GM23248 (cell line): ENCODE data around the gene NUP214. TPM values are rescaled to one million over a fixed set of nuclear protein-coding genes. Genes with fewer than 3 reads are reported as not detected.
"Not testable (repeated sequence)": the region's sequence is repeated elsewhere in the genome, so short reads cannot be mapped to it uniquely, and the experiment has no call there.

ENCODE experiments used
- DNase-seq: peaks from one replicate; pipeline ENCODE4 v3.0.0-alpha.2; 2015
- H2AFZ ChIP-seq: fragments of 200-600 bp; sonication (generic); 2 replicates; pipeline ENCODE4 v1.6.1; 2016; ENCODE audit warnings: antibody characterized with exemption
- H3F3A ChIP-seq: fragments of 200-600 bp; sonication (generic); 2 replicates; pipeline ENCODE4 v1.6.1; 2016; ENCODE audit warnings: mild to moderate bottlenecking, antibody characterized with exemption, mixed run types; ENCODE audit not compliant: insufficient read depth
- H3K27ac ChIP-seq: fragments of 200-600 bp; sonication (generic); 2 replicates; pipeline ENCODE4 v1.5.1; 2016; ENCODE audit warnings: mild to moderate bottlenecking
- H3K27me3 ChIP-seq: fragments of 200-600 bp; sonication (generic); replicated peaks from 2 replicates; pipeline ENCODE4 v1.6.1; 2016; ENCODE audit warnings: mild to moderate bottlenecking; ENCODE audit not compliant: insufficient read depth
- H3K36me3 ChIP-seq: fragments of 200-600 bp; sonication (generic); 2 replicates; pipeline ENCODE4 v1.6.1; 2016; ENCODE audit warnings: low read depth, mild to moderate bottlenecking
- H3K4me1 ChIP-seq: fragments of 200-600 bp; sonication (generic); 2 replicates; pipeline ENCODE4 v1.6.1; 2016; ENCODE audit warnings: mild to moderate bottlenecking; ENCODE audit not compliant: insufficient read depth
- H3K4me2 ChIP-seq: fragments of 200-600 bp; sonication (generic); one replicate; pipeline ENCODE4 v1.6.1; 2016; ENCODE audit warnings: mild to moderate bottlenecking; ENCODE audit not compliant: unreplicated experiment
- H3K4me3 ChIP-seq: fragments of 200-600 bp; sonication (generic); 2 replicates; pipeline ENCODE4 v1.5.1; 2016; ENCODE audit warnings: mild to moderate bottlenecking
- H3K79me2 ChIP-seq: fragments of 200-600 bp; sonication (generic); 2 replicates; pipeline ENCODE4 v1.6.1; 2016; ENCODE audit warnings: mild to moderate bottlenecking; ENCODE audit not compliant: insufficient read depth
- H3K9ac ChIP-seq: fragments of 200-600 bp; sonication (generic); 2 replicates; pipeline ENCODE4 v1.6.1; 2016; ENCODE audit warnings: mild to moderate bottlenecking
- H3K9me2 ChIP-seq: fragments of 200-600 bp; sonication (generic); 2 replicates; pipeline ENCODE4 v1.6.1; 2016; ENCODE audit warnings: mixed run types, mild to moderate bottlenecking, moderate library complexity; ENCODE audit not compliant: insufficient read depth
- H3K9me3 ChIP-seq: fragments of 200-600 bp; sonication (generic); one replicate; pipeline ENCODE4 v1.6.1; 2017; ENCODE audit warnings: low read depth
- H4K20me1 ChIP-seq: fragments of 200-600 bp; sonication (generic); 2 replicates; pipeline ENCODE4 v1.6.0; 2016; ENCODE audit not compliant: insufficient read depth
- EZH2 ChIP-seq: fragments of 200-600 bp; sonication (generic); IDR thresholded peaks from 2 replicates; pipeline ENCODE4 v1.6.1; 2018; ENCODE audit warnings: antibody characterized with exemption, mild to moderate bottlenecking; ENCODE audit not compliant: insufficient read depth, poor library complexity, severe bottlenecking
- EZH2phosphoT487 ChIP-seq: fragments of 200-600 bp; sonication (generic); IDR thresholded peaks from 2 replicates; pipeline ENCODE4 v1.6.1; 2018; ENCODE audit warnings: antibody characterized with exemption, moderate library complexity, mild to moderate bottlenecking, low read depth; ENCODE audit not compliant: insufficient read depth
- WGBS, 2 experiments: methylation state at CpG; one replicate each; pipeline ENCODE4 v1.1.6; 2015 to 2017; ENCODE audit warnings: low lambda C conversion rate in 2 of 2, low coverage in 1 of 2; ENCODE audit errors: missing lambda C conversion rate in 2 of 2; 5-methylcytosine and 5-hydroxymethylcytosine counted together
- in situ Hi-C: fragments of 300-500 bp; cut with MboI; formaldehyde crosslinking; loops from 2 replicates; pipeline ENCODE4 v1.15.0; 2020
- polyA plus RNA-seq: library from polyadenylated mRNA; unstranded; fragments of >200 nt; fragmentation: Nextera tagmentation; extraction: Ambion mirVana; gene quantifications from 2 replicates; pipeline ENCODE4 v1.2.1, GENCODE V29; 2016
- total RNA-seq: library from RNA; depleted of rRNA; stranded (reverse); fragments of >200 nt; shearing (Covaris generic); gene quantifications from 2 replicates; pipeline ENCODE4 v1.2.3, GENCODE V29; 2014

Gene NUP214
- total and polyA plus RNA-seq, 2 experiments from 2014 or later, result 13.1 to 14.3 TPM

GRCh38 chr9:131186622-131187021 is 61.2 kb downstream of the NUP214 start:
- Histone ChIP-seq H3K4me1 (peaks cover 2% of the 10 kb centered on the region; the same call in 1 of the 2 replicates), H3K9me3 (no peaks in the 10 kb centered on the region), H3K9ac (no peak overlapping the region), H3K36me3 (peaks cover 59% of the 10 kb centered on the region), H3K27ac (no peak overlapping the region), H3K4me3 (no peak overlapping the region), H3K9me2 (no peaks in the 10 kb centered on the region), H4K20me1 (no peaks in the 10 kb centered on the region), H3F3A (peaks cover 4% of the 10 kb centered on the region), H3K27me3 (no peaks in the 10 kb centered on the region), H3K4me2 (no peak overlapping the region), H2AFZ (no peak overlapping the region), H3K79me2 (peaks cover 28% of the 10 kb centered on the region)
- WGBS, 2 experiments, result 77 to 82% methylated on average over 4 of the region's 4 CpGs
- in situ Hi-C loops, result no loop called here
- TF ChIP-seq EZH2, result no peak
- no peak for TF ChIP-seq EZH2phosphoT487
- no peak for DNase-seq

GRCh38 chr9:131187957-131188356 is 62.6 kb downstream of the NUP214 start:
- no peaks in the 10 kb centered on the region for H3K4me1 ChIP-seq
- H3K9me2 ChIP-seq, result no peaks in the 10 kb centered on the region
- H3K4me3 ChIP-seq, result no peak overlapping the region
- no peak overlapping the region for H3K4me2 ChIP-seq
- TF ChIP-seq EZH2phosphoT487, result no peak
- no peak for TF ChIP-seq EZH2
- no peaks in the 10 kb centered on the region for H3K9me3 ChIP-seq
- H3K27ac ChIP-seq, result no peak overlapping the region
- H3K9ac ChIP-seq, result no peak overlapping the region
- no peaks in the 10 kb centered on the region for H4K20me1 ChIP-seq
- in situ Hi-C loops, result no loop called here
- H3K27me3 ChIP-seq, result no peaks in the 10 kb centered on the region
- H3K79me2 ChIP-seq, result 0 out of 2 replicates have a peak, but pooled peaks cover 15% of the 10 kb centered on the region
- no peaks in the 10 kb centered on the region for H3F3A ChIP-seq
- DNase-seq, result no peak
- H2AFZ ChIP-seq, result no peak overlapping the region
- 96 to 99% methylated on average over 4 of the region's 4 CpGs for WGBS, 2 experiments
- H3K36me3 ChIP-seq, result peaks cover 58% of the 10 kb centered on the region

GRCh38 chr9:131188976-131189375 is 63.6 kb downstream of the NUP214 start:
- Histone ChIP-seq H3K27me3 (no peaks in the 10 kb centered on the region), H3K9me3 (no peaks in the 10 kb centered on the region), H3F3A (no peaks in the 10 kb centered on the region), H3K27ac (no peak overlapping the region), H3K4me1 (no peaks in the 10 kb centered on the region), H3K4me2 (no peak overlapping the region), H3K79me2 (0 out of 2 replicates have a peak, but pooled peaks cover 14% of the 10 kb centered on the region), H3K4me3 (no peak overlapping the region), H2AFZ (no peak overlapping the region), H3K9me2 (no peaks in the 10 kb centered on the region), H3K36me3 (peaks cover 53% of the 10 kb centered on the region), H3K9ac (no peak overlapping the region), H4K20me1 (no peaks in the 10 kb centered on the region)
- 77 to 85% methylated on average over 3 of the region's 3 CpGs for WGBS, 2 experiments
- no peak for TF ChIP-seq EZH2
- no peak for TF ChIP-seq EZH2phosphoT487
- no peak for DNase-seq
- in situ Hi-C loops, result no loop called here

- Histone ChIP-seq H3K4me2 (no peak overlapping the region), H3K4me3 (no peak overlapping the region), H3K27ac (no peak overlapping the region), H3K36me3 (peaks cover 53% of the 10 kb centered on the region), H3K9me3 (no peaks in the 10 kb centered on the region), H3K79me2 (0 out of 2 replicates have a peak, but pooled peaks cover 7% of the 10 kb centered on the region), H4K20me1 (no peaks in the 10 kb centered on the region), H3K9me2 (no peaks in the 10 kb centered on the region), H3K9ac (no peak overlapping the region), H3K27me3 (no peaks in the 10 kb centered on the region), H2AFZ (no peak overlapping the region), H3F3A (no peaks in the 10 kb centered on the region), H3K4me1 (no peaks in the 10 kb centered on the region)
- 64 to 67% methylated on average over 3 of the region's 3 CpGs for WGBS, 2 experiments
- in situ Hi-C loops, result no loop called here
- TF ChIP-seq EZH2phosphoT487 (no peak), EZH2 (no peak)
- DNase-seq, result no peak
Observed at GRCh38 chr9:131190191-131190590, 64.8 kb downstream of the NUP214 start.

- H3K36me3 ChIP-seq, result peaks cover 52% of the 10 kb centered on the region
- WGBS, 2 experiments, result 87 to 95% methylated on average over 6 of the region's 6 CpGs
- H3K9me3 ChIP-seq, H3K9me2 ChIP-seq, H4K20me1 ChIP-seq, in situ Hi-C loops, H3K27ac ChIP-seq, H3K4me3 ChIP-seq, H3F3A ChIP-seq, H3K4me2 ChIP-seq, H3K9ac ChIP-seq, H3K4me1 ChIP-seq, H3K27me3 ChIP-seq, DNase-seq, H3K79me2 ChIP-seq, H2AFZ ChIP-seq: not testable (repeated sequence)
Observed at GRCh38 chr9:131191032-131191431, 65.6 kb downstream of the NUP214 start.
